Parathyroid adenoma (tissue), 2 donors: ENCODE measurements around the gene FRMD4A.

Experiments used
- H2AFZ ChIP-seq: fragments of 300-600 bp; sonication (generic); one replicate; pipeline ENCODE4 v1.7.0; 2017; ENCODE audit warnings: antibody characterized with exemption, mild to moderate bottlenecking
- H3K27ac ChIP-seq: fragments of 300-600 bp; sonication (generic); one replicate; pipeline ENCODE4 v1.7.0; 2017
- H3K27me3 ChIP-seq: fragments of 300-600 bp; sonication (generic); one replicate; pipeline ENCODE4 v1.7.0; 2017; ENCODE audit warnings: low read length; ENCODE audit not compliant: control insufficient read depth, insufficient read depth
- H3K36me3 ChIP-seq: fragments of 300-600 bp; sonication (generic); one replicate; pipeline ENCODE4 v1.7.0; 2017; ENCODE audit warnings: low read length; ENCODE audit not compliant: control insufficient read depth, insufficient read depth
- H3K4me1 ChIP-seq: fragments of 300-600 bp; sonication (generic); one replicate; pipeline ENCODE4 v1.7.0; 2017; ENCODE audit warnings: control low read depth
- H3K4me2 ChIP-seq: fragments of 300-600 bp; sonication (generic); one replicate; pipeline ENCODE4 v1.7.0; 2017; ENCODE audit warnings: low read length
- H3K4me3 ChIP-seq: fragments of 300-600 bp; sonication (generic); one replicate; pipeline ENCODE4 v1.7.0; 2017; ENCODE audit warnings: low read depth, low read length
- H3K79me2 ChIP-seq: fragments of 300-600 bp; sonication (generic); one replicate; pipeline ENCODE4 v1.7.0; 2017; ENCODE audit warnings: control low read depth
- H3K9ac ChIP-seq: fragments of 300-600 bp; sonication (generic); one replicate; pipeline ENCODE4 v1.7.0; 2017; ENCODE audit warnings: mild to moderate bottlenecking
- H3K9me3 ChIP-seq: fragments of 300-600 bp; sonication (generic); one replicate; pipeline ENCODE4 v1.7.0; 2017; ENCODE audit warnings: low read length; ENCODE audit not compliant: control insufficient read depth
- TF ChIP-seq, protein P1 (sequence below): fragments of 300-600 bp; sonication (generic); IDR thresholded peaks from one replicate; pipeline ENCODE4 v1.7.0; 2017; ENCODE audit warnings: antibody characterized with exemption, mild to moderate bottlenecking
- donor health status: primary hyperparathyroidism.

Gene FRMD4A

DNA sequence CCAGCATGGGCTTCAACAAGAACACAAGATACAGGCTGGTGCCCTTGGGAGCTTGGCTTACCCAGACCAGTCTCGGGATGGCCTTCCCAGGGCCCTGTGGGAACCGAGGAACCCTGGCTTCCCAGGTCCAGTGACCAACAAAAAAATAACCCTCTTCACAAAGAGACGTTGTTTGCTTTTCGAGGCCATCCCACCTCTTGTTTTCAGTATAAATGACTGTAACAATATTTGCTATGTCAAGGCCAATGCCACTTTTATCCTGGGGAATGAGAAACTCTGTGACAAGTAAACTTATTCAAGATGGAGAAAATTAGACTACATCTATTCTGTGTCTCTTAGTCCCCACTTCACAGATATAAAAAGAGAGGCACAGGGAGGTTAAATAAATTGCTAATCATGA, 605.1 kb downstream of the FRMD4A start:
- Histone ChIP-seq H3K27me3 (no peaks in the 10 kb centered on the region), H3K79me2 (no peaks in the 10 kb centered on the region), H3K36me3 (no peaks in the 10 kb centered on the region), H3K9ac (no peak overlapping the region), H3K4me1 (no peaks in the 10 kb centered on the region), H3K9me3 (no peaks in the 10 kb centered on the region), H3K4me2 (no peak overlapping the region), H3K4me3 (no peak overlapping the region), H3K27ac (no peak overlapping the region), H2AFZ (no peak overlapping the region)
- TF ChIP-seq, protein P1, sequence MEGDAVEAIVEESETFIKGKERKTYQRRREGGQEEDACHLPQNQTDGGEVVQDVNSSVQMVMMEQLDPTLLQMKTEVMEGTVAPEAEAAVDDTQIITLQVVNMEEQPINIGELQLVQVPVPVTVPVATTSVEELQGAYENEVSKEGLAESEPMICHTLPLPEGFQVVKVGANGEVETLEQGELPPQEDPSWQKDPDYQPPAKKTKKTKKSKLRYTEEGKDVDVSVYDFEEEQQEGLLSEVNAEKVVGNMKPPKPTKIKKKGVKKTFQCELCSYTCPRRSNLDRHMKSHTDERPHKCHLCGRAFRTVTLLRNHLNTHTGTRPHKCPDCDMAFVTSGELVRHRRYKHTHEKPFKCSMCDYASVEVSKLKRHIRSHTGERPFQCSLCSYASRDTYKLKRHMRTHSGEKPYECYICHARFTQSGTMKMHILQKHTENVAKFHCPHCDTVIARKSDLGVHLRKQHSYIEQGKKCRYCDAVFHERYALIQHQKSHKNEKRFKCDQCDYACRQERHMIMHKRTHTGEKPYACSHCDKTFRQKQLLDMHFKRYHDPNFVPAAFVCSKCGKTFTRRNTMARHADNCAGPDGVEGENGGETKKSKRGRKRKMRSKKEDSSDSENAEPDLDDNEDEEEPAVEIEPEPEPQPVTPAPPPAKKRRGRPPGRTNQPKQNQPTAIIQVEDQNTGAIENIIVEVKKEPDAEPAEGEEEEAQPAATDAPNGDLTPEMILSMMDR: no peak

DNA sequence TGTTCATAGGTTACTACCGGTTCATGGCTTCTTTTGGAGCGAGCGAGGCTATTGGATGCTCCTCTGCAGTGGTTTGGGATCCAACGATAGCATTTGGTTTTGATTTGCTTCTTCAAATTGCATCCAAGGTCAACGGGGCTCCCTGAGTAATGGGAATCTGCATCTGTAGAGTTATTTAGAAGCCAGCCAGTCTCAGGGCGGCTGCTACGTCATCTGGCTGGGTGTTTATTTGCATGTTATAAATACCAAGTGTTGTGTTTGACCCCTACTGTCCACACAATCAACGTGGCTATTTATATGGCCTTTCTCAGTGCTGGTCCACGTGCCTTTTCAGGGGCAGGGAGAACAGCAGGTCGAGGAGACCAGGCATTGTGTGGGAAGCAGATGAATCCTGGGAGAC, 606.2 kb downstream of the FRMD4A start:
- H3K27ac ChIP-seq: no peak overlapping the region
- H2AFZ ChIP-seq: no peak overlapping the region
- no peaks in the 10 kb centered on the region for H3K9me3 ChIP-seq
- H3K36me3 ChIP-seq: no peaks in the 10 kb centered on the region
- TF ChIP-seq, protein P1: no peak
- no peak overlapping the region for H3K4me3 ChIP-seq
- no peaks in the 10 kb centered on the region for H3K27me3 ChIP-seq
- H3K79me2 ChIP-seq: no peaks in the 10 kb centered on the region
- no peaks in the 10 kb centered on the region for H3K4me1 ChIP-seq
- no peak overlapping the region for H3K9ac ChIP-seq
- no peak overlapping the region for H3K4me2 ChIP-seq

DNA sequence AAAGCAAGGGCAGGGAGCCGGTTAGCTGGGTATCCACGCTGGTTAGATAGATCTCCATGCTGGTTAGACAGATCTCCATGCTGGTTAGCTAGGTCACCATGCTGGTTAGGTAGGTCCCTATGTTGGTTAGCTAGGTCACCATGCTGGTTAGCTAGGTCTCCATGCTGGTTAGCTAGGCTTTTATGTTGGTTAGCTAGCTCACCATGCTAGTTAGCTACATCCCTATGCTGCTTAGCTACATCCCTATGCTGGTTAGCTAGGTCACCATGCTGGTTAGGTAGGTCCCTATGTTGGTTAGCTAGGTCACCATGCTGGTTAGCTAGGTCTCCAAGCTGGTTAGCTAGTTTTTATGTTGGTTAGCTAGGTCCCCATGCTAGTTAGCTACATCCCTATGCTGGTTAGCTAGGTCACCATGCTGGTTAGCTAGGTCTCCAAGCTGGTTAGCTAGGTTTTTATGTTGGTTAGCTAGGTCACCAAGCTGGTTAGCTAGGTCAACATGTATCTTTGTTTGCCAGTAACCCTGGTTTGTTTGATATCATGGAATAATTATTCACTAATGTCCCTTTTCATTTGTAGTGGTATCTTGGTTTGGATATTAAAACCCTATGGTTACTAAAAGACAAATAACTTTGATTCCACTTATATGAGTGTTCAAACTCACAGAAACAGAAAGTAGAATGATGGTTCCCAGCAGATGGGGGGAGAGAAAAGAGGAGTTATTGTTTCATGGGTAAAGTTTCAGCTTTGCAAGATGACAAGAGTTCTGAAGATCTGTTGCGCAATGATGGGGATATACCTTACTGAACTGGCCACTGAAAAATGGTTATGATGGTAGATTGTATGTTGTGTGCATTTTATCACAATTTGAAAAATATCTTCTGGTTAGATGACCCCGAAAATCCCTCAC, 607.7 kb downstream of the FRMD4A start:
- Histone ChIP-seq H3K4me2 (no peak overlapping the region), H3K27ac (no peak overlapping the region), H3K27me3 (no peaks in the 10 kb centered on the region), H3K9ac (no peak overlapping the region), H3K4me3 (no peak overlapping the region), H3K4me1 (no peaks in the 10 kb centered on the region), H3K9me3 (no peaks in the 10 kb centered on the region), H3K36me3 (no peaks in the 10 kb centered on the region), H3K79me2 (no peaks in the 10 kb centered on the region), H2AFZ (no peak overlapping the region)
- TF ChIP-seq, protein P1: no peak

DNA sequence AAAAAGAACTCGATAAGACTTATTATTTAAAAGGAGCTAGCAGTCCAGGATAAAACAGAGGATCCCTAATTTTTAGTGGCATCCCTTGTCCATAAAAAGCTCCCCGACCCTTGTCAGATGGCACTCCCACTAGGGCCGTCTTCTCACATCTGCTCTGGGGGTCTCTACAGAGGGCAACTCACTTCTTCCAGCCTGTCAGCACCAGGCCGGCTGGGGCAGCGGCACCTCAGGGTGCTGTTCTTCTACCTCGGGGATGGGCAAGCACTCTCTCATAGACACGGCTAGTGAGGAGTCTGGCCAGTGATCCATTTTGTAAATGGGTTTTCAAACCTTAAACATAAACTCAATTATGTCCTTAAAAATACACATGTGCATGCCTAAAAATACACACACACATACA, 609.2 kb downstream of the FRMD4A start:
- no peak overlapping the region for H3K4me3 ChIP-seq
- no peak overlapping the region for H3K27ac ChIP-seq
- H3K9me3 ChIP-seq: no peaks in the 10 kb centered on the region
- no peak overlapping the region for H2AFZ ChIP-seq
- no peaks in the 10 kb centered on the region for H3K79me2 ChIP-seq
- no peaks in the 10 kb centered on the region for H3K4me1 ChIP-seq
- no peak overlapping the region for H3K4me2 ChIP-seq
- TF ChIP-seq, protein P1: no peak
- H3K27me3 ChIP-seq: no peaks in the 10 kb centered on the region
- no peaks in the 10 kb centered on the region for H3K36me3 ChIP-seq
- H3K9ac ChIP-seq: no peak overlapping the region

DNA sequence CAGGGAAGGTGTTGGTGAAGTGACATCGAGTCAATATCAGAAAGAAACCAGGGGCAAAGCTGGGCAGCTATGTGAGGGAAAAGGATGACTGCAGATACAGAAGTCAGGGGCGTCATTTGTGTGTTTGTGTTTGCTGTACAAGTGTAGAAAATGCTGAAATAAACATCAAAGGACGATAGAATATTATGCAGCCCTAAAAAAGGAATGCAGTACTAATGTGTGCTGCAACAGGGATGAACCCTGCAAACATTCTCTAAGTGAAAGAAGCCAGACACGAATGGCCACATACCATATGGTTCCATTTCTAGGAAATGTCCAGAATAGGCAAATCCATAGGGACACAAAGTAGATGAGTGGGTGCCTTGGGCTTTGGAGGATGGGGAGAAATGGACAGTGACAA, 610.0 kb downstream of the FRMD4A start:
- Histone ChIP-seq H3K9ac (no peak overlapping the region), H2AFZ (no peak overlapping the region), H3K4me2 (no peak overlapping the region), H3K4me1 (no peaks in the 10 kb centered on the region), H3K36me3 (no peaks in the 10 kb centered on the region), H3K27me3 (no peaks in the 10 kb centered on the region), H3K27ac (no peak overlapping the region), H3K9me3 (no peaks in the 10 kb centered on the region), H3K4me3 (no peak overlapping the region), H3K79me2 (no peaks in the 10 kb centered on the region)
- TF ChIP-seq, protein P1: no peak
